Stimulated activated CD4-positive, alpha-beta T cell treated with anti-CD3 and anti-CD28 coated beads, Interleukin-1b, Interleukin-23, amount 100 ng/mL, for 48 hours (primary cell): ENCODE results near the gene CENPP.

Experiments
- DNase-seq: peaks from one replicate; pipeline ENCODE4 v3.0.0-alpha.2; 2020

CENPP gene

DNA sequence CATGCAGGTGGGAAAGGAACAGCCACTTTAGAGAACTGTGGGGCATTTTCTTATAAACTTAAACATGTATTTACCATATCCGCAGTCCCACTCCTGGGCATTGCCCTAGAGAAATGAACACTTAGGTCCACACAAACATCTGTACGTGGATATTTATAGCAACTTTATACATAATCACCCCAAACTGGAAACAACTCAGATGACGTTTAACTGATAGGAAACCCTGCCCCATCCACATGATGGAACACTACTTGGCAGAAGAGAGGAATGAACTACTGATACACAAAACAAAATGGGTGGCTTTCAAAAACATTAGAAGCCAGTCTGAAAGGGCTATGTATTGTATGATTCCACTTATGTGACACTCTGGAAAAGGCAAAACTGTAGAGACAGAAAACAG lies 187.6 kb downstream of the CENPP start:
- DNase-seq = no peak

DNA sequence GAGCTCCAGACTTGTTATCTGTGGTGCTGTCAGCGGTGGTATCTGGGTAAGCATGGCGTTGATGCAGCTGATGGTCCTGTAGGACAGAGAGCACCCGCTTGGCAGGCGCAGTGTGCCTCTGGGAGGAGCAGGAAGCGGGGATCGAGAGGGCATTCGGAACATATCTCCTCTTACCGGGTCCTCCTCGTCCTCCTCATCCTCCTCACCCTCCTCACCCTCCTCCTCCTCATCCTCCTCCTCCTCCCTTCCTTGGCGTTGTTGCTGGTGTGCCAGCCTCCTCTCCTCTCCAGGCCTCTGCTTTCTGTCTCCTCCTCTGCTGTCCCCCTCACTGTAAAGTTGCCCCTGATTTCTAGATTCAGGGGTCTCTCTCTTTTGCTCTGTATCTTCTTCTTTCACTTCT lies 188.9 kb downstream of the CENPP start:
- no peak for DNase-seq

DNA sequence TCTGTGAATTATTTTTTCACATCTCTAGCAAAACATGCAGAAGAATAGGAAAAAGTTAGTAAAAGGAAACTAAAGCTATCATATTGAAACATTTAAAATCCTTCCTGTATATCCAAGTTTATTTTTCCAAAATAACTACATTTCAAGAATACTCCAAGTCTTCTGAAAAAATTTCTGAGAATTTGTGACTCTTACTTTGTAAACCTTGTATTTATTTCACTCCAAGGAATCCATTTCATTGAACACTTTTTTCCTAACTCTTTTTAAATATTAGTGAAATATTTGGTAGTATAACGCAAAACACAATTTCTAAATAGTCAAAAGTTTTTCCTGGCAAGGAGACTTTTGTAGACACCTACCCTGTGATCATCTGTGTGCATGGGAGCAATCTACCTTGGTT lies 190.8 kb downstream of the CENPP start:
- DNase-seq = no peak

DNA sequence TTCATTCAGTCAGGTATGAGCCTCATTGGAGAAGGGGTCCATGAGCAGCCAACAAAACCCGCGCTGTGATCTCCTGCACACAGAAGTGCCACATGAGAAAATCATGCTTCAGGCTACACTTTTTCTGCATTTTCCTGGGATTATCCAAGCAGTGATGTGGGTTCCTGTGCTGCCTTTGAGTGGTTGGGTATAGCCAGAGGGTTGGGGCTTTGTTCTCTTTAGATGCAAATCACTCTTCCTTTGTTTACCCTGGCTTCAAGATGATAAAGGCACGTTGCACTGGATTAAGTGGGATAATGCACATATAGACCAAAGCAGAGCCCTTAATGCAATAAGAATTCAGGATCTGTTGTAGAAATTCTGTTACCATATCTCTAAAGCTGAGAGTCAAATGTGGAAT lies 191.3 kb downstream of the CENPP start:
- DNase-seq = no peak

DNA sequence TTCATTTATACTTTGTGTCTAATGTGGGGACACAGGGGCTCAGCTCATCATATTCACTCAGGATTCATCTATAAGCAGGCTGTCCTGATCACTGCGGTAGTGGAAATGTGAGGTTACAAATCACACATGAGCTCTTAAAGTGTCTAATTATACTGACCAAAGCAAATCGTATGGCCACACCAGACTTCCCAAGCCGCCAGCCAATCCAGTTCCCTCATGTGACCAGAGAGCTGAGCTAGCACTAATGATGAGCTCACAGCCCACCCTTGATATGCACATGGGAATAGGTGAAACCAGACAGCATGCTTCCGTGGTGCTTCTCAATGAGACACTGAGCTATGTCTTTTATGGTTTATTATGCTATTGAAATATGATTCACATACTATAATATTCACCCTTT lies 192.4 kb downstream of the CENPP start:
- DNase-seq = no peak

DNA sequence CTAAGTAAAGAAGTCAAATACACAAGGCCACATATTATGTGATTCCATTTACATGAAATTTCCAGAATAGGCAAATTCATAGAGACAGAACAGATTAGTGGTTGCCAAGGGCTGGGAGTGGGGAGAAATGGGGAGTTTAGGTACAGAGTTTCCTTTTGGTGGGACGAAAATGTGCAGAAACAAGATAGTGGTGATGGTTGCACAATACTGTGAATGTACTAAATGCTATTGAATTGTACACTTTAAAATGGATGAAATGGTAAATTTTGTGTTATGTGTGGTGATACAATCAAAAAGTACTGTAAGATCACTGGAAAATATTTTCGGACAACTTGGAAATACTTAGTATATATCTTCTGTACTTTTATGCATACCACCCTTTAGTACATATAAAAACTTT lies 195.1 kb downstream of the CENPP start:
- no peak for DNase-seq

DNA sequence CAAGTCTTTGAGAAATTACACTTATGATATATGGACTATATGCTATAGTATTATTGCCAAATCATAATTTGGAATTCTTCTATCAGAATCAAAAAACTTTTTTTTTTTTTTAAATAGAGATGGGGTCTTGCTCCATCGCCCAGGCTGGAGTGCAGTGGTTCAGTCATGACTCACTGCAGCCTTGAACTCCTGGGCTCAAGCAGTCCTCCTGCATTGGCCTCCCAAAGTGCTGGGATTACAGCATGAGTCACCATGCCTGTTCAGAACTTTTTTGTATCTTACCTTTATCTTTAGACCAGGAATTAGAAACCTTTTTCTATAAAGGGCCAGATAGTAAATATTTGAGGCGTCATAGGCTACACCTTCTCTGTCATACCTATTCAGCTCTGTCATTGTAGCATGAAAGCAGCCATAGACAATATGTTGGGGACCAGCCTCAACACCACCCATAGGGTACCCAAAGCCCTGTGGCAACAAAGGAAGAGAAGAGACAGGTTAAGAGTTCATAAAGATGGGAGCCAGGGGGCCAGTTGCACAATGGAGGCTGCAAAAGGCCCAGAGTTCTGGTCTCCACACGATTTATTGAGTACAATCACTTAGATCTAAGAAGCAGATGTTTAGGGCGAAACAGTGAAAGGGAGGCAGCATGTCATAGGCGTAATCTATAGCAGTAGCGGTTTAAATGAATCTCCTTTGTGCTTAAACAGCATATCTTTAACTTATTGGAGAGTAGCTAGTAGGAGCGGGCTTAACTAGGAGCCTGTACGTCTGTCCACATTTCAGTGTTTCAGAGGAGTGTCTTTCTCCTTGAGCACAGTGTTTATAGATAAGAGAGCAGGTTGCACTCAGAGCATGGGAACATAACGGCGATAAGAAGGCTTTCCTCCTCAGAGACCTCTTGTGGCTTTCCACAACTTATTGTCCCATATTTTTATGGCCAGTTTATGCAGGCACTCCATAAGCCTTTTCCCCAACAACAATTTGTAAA lies 197.5 kb downstream of the CENPP start:
- DNase-seq = no peak

DNA sequence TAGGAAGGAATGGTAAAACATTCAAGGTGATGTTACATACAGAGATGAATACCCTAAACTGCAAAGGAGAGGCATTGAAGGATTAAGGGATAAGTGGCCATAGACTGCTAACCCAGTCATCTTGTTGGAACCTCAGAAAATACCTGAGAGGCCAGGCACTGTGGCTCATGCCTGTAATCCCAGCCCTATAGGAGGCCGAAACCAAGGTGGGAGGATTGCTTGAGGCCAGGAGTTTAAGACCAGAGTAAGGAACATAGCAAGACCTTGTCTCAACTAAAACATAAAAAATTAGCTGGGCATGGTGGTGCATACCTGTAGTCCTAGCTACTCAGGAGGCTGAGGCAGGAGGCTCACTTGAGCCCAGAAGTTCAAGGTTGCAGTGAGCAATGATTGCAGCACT lies 199.1 kb downstream of the CENPP start:
- DNase-seq = no peak

DNA sequence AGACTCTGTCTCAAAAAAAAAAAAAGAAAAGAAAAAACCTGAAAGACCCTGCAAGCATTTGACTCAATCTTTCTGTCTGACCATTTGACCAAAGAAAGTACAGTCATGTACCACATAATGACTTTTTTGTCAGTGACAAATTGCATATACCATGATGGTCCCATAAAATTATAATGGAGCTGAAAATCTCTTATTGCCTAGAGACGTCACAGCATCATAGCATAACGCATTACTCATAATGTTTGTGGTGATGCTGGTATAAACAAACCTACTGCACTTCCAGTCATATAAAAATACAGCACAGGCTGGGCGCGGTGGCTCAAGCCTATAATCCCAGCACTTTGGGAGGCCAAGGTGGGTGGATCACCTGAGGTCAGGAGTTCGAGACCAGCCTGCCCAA lies 199.6 kb downstream of the CENPP start:
- DNase-seq = no peak

DNA sequence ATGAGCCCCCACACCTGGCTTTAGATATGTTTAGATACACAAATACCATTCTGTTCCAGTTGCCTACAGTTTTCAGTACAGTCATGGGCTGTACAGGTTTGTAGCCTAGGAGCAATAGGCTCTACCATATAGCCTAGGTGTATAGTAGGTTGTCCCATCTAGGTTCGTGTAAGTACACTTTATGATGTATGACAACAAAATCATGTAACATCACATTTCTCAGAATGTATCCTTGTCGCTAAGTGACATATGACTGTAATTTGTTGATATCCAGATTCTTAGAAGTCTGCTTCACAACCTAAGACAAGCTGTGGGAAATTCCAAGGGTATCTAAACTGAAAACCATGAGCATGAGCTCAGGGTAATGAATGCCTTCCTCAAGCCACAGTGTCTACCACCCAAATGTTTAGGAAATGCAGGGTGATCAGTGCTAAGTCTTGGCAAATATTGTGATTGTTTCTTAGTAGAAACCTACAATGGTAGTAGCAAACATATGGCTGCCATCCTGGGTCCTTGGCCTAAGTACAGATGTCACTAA lies 201.6 kb downstream of the CENPP start:
- DNase-seq = no peak

DNA sequence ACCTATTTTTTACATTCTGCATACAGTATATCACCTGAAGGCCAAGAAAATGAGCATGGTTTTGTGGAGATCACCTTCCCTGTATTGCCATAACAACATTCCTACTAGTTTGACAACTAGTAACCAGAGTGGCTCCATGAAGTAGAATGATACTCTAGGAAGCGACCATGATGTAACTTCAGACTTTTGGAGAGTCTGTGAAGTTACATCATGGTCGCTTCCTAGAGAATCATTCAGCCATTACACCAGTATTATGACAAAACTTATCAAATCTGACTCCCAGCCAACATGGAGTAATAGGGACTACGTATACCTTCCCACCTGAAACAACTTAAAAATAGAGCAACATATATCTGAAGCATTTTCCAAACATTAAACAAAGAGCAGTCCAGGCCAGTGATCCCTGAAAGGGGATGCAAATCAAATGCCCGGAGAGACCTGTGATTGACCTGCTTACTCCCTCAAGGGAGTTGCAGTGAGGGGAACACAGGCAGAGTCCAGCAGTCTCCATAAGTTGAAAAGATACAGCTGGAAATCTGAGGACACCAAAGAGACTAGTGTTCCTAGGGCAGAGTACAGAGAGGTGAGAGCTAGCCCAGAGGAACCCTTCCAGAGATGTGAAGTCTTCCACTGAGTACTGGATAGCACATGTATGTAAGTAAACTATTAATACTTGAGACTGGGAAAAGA lies 202.2 kb downstream of the CENPP start:
- DNase-seq = no peak

DNA sequence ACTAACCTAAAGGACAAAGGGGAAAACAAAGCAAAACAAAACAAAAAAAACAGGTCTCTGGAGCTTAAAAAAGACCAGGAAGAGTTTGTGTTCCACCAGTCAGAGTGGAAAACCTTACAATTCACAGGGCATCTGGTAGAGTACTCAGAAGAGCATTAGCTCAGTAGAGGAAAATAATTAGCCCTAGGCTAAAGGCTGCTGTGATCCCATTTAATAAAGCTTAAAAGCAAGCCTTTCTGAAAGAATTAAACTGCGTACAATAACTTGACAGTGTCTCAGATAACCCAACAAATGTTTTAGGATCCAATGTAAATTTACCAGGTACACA lies 202.7 kb downstream of the CENPP start:
- DNase-seq = no peak

DNA sequence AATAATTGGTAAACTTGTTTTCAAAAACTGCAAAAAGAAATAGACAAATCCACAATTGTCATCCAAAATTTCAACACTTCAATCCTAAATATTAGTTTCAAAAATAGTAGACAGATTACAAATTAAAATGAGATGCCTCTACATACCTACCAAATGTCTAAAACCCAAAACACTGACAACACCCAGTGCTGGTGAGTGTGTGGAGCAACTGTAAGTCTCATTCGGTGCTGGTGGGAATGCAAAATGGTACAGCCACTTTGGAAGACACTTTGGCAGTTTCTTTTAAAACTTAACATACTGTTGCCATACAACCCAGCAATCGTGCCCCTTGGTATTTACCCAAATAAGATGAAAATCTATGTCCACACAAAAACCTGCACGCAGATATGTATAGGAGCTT lies 203.4 kb downstream of the CENPP start:
- DNase-seq = no peak

DNA sequence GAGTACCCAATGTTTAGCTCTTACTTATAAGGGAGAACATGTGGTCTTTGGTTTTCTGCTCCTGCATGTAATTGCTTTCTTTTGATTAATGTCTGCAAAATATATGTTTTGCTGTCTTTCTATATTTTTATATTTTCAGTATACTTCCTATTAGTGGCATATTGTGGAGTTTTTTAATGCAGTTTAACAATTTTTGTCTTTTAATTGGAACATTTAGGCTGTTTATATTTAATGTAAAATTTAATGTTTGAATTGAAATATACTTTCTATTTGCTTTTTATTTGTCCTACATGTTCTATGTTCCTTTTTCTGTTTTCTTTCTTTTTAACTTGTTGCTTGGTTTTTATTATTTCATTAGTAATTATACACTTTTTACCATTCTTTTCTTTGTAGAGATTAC lies 205.1 kb downstream of the CENPP start:
- no peak for DNase-seq

DNA sequence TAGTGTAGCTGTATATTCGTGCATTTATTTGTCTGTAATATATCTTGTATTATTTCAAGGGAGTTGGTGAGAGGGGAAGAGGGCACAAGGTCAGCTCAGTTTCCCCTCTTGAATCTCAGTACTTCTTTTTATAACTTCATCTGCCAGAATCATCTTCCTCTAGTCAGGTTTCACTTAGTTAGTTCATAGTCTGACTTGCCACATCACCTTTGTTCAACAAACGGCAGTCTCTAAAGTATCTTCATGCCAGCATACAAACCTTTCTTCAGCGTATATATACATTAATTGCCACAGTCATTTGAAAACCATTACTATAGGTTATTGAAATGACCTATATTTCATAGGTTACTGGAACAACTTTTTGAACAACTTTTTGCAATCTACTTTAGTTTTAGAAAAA lies 208.5 kb downstream of the CENPP start:
- DNase-seq = no peak

DNA sequence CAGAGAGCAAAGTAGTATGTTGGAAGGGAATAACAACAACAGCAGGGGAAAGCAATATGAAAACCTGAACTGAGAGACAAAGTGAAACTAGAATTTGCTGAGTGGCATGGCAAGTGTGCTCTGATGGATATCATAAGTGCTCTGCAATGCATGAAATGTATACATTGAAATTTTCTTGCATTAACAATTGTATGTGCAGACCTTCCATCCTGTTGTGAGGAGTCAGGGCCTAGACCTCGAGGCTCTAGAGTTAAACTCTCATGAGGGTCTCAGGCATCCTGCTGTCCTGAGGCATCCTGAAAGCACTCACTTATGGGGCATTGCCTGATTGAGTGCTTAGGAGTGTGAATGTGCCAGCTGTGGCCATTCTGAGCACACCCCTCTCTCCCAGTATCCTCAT lies 208.9 kb downstream of the CENPP start:
- DNase-seq = no peak

DNA sequence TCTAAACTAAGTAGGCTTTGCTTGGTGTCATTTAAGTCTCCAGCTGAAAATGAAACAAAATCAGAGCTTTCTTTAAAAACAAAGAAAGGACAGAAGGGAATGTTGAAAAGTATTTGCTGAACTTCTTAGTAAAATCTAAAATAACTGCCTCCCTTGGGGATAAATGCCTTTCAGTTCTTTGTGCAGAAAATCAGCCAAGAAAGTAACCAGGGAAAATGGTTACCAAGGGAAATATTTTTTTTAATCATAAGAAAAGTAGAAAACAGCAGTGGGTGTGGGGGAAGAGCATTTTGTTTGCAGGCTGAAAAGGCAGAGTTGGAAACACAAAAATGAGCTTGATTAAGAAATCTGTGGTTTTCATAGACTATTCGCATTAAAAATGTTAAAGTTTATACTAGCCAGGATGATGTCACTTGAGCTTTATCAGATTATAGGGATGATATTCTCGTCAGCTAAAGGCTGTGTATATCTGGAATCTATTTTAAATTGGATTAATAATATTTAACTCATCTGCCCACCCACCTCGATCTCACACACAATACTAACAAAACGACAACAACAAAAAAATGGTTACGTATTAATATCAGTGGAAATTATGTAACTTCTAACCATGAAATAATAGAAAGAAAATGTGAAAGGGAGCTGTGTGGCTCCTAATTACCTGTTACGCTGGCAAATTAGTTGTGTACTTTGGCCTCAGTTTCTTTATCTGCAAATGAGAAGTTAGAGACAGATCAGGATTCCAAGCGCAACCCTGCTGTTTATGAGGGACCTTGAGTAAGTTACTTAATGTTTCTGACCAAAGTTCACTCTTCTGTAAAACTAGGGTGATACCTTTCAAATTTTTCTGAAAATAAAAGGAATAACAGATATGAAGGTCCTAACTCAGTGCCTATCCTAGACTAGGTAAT lies 210.4 kb downstream of the CENPP start, which contains the start of gene ECM2:
TSS of gene ECM2 (minus strand) at position 51 of the 911 bp plus-strand sequence. CDS start 13,124 bp downstream, outside the sequence.
- no peak for DNase-seq

DNA sequence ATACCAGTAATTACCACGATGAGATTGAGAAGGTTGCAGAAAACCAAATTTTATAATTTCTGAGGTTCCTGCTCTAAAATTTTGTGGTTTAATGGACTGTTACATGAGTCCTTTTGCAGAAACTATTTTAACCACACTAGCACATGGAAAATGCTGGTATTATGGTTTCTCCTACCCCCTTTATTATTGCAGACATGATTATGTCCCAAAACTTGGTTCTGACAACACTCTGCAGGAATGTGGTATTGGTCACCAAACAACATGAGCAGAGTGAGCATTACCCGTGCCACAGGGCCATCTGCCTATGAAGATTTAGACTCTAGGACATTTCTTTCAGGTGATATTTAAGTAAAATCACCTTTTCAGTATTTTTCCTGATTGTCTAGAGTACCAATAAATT lies 212.8 kb downstream of the CENPP start:
- DNase-seq = no peak

DNA sequence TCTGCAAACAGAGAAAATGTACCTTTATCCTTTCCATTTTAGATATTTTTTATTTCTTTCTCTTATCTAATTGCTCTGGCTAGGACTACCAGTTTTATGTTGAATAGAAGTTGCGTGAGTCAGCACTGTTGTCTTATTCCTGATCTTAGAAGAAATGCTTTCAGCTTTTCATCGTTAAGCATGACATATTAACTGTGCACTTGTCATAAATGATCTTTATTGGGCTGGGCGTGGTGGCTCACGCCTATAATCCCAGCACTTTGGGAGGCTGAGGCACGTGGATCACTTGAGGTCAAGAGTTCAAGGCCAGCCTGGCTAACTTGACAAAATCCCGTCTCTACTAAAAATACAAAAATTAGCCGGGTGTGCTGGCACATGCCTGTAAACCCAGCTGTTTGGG lies 218.2 kb downstream of the CENPP start:
- no peak for DNase-seq

DNA sequence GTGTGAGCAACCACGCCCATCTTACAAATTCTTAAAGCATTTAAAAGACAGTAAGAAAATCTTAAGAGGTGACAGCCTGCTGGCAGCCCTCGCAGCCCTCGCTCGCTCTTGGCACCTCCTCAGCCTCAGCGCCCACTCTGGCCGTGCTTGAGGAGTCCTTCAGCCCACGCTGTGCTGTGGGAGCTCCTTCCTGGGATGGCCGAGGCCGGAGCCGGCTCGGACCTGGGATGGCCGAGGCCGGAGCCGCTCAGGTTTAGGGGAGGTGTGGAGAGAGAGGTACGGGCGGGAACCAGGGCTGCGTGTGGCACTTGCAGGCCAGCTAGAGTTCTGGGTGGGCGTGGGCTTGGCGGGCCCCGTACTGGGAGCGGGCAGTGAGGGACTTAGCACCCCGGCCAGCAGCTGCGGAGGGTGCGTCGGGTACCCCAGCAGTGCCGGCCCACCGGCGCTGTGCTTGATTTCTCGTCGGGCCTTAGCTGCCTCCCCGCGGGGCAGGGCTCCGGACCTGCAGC lies 219.3 kb downstream of the CENPP start:
- no peak for DNase-seq

DNA sequence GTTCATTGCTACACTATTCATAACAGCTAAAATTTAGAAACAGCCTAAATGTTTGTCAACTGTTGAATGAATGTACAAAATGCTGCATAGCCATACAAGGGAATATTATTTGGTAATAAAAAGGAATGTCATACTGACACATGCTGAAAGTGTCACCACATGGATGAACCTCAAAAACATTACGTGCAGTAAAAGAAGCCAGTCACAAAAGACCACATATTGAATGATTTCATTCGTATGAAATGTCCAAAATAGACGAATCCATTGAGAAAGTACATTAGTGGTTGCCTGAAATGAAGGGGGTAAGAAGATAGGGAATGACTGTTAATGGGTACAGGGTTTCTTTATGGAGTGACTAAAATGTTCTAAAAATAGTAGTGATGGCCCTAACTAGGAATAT lies 221.6 kb downstream of the CENPP start:
- no peak for DNase-seq

DNA sequence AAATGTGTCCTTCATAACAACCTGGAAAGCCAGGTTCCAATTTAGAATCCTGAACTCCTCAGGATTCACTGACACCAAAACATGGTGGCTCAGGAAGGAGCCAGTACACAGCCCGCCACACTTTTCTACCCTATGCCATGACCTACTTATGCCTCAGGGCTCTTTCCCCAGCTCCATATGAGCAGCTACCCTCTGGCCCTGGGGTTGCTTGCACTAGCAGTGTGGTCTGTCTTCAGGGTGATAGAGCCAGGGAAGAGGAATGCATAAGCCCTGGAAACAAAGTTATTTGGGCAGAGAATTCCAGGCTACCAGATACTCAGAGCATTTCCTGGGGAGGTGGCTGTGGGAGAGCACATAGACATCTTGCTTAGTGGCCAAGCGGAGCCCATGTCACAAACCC lies 225.0 kb downstream of the CENPP start:
- DNase-seq = no peak
